Fibroblast of lung (primary cell): ENCODE measurements around the gene RASA3. TPM values are rescaled to one million over a fixed set of nuclear protein-coding genes. Genes with fewer than 3 reads are reported as not detected.

Source experiments
- DNase-seq, 2 donors: peaks; one replicate each; pipeline versions ENCODE4 v3.0.0 to v3.0.0-alpha.2; 2010; ENCODE audit warnings: low read depth in 2 of 2
- H2AFZ ChIP-seq: 2 replicates; pipeline ENCODE4 v1.5.1; 2012; ENCODE audit warnings: low read length, control low read depth, inconsistent platforms
- H3K27ac ChIP-seq: 2 replicates; pipeline ENCODE4 v1.5.1; 2011; ENCODE audit warnings: low read length, control low read depth; ENCODE audit not compliant: insufficient read depth
- H3K27me3 ChIP-seq: 2 replicates; pipeline ENCODE4 v1.5.1; 2011; ENCODE audit warnings: mild to moderate bottlenecking, low read length; ENCODE audit not compliant: control insufficient read depth, insufficient read depth
- H3K36me3 ChIP-seq: 2 replicates; pipeline ENCODE4 v1.5.1; 2011; ENCODE audit warnings: low read length; ENCODE audit not compliant: control insufficient read depth, insufficient read depth
- H3K4me1 ChIP-seq: 2 replicates; pipeline ENCODE4 v1.5.1; 2011; ENCODE audit warnings: low read length; ENCODE audit not compliant: control insufficient read depth, insufficient read depth; ENCODE audit errors: extremely low read depth
- H3K4me2 ChIP-seq: 2 replicates; pipeline ENCODE4 v1.5.1; 2011; ENCODE audit warnings: low read length, control low read depth; ENCODE audit not compliant: insufficient read depth; ENCODE audit errors: extremely low read depth
- H3K4me3 ChIP-seq, 4 experiments: fragments of 200-600 bp in 1 of 4; sonication (generic) in 1 of 4; replicated peaks in 1 of 4; 2 replicates each; pipeline ENCODE4 v1.5.1; 2011 to 2016; ENCODE audit warnings: low read length in 4 of 4, low read depth in 3 of 4, mild to moderate bottlenecking in 3 of 4, control low read depth in 2 of 4, inconsistent platforms in 1 of 4, mixed read lengths in 1 of 4; ENCODE audit not compliant: insufficient read depth in 1 of 4; ENCODE audit errors: control extremely low read depth in 1 of 4
- H3K79me2 ChIP-seq: 2 replicates; pipeline ENCODE4 v1.5.1; 2012; ENCODE audit warnings: mild to moderate bottlenecking, low read length, inconsistent platforms; ENCODE audit not compliant: control insufficient read depth, insufficient read depth
- H3K9ac ChIP-seq: 2 replicates; pipeline ENCODE4 v1.5.1; 2011; ENCODE audit warnings: mild to moderate bottlenecking, low read length, control low read depth; ENCODE audit not compliant: insufficient read depth
- H3K9me3 ChIP-seq: 2 replicates; pipeline ENCODE4 v1.5.1; 2012; ENCODE audit warnings: low read depth, low read length; ENCODE audit not compliant: control insufficient read depth, insufficient read depth
- H4K20me1 ChIP-seq: 2 replicates; pipeline ENCODE4 v1.5.1; 2011; ENCODE audit warnings: low read length; ENCODE audit not compliant: control insufficient read depth, insufficient read depth; ENCODE audit errors: extremely low read depth
- CTCF ChIP-seq, 2 donors: IDR thresholded peaks in 1 of 2; conservative IDR thresholded peaks in 1 of 2; 1 replicate in 1 of 2; 2 replicates in 1 of 2; pipeline ENCODE4 v1.5.1; 2011 to 2012; ENCODE audit warnings: low read length in 2 of 2, control low read depth in 1 of 2, inconsistent platforms in 1 of 2, low read depth in 1 of 2, mild to moderate bottlenecking in 1 of 2
- EZH2 ChIP-seq: IDR thresholded peaks from 2 replicates; pipeline ENCODE4 v1.5.1; 2012; ENCODE audit warnings: low read length, control low read depth, mild to moderate bottlenecking; ENCODE audit errors: missing control alignments
- polyA plus RNA-seq, 2 donors: library from polyadenylated mRNA; depleted of rRNA in 1 of 2; stranded (reverse) in 1 of 2; unstranded in 1 of 2; fragments of >200 nt; gene quantifications; 2 replicates each; pipeline ENCODE4 v1.2.1, GENCODE V29; 2011 to 2012; ENCODE audit warnings: missing spikeins in 1 of 2
- total RNA-seq: library from RNA; depleted of rRNA; stranded (reverse); fragments of >200 nt; gene quantifications from 2 replicates; pipeline ENCODE4 v1.2.1, GENCODE V29; 2014

RASA3 gene
- total and polyA plus RNA-seq, 2 donors (not counting 1 experiment from before 2014, with no cell fraction given) = 26.6 to 31.1 TPM

GRCh38 chr13:114089341-114089740 lies 43.1 kb downstream of the RASA3 start:
- no peaks in the 10 kb centered on the region for H4K20me1 ChIP-seq
- DNase-seq = no peak

GRCh38 chr13:114088863-114089262 lies 43.6 kb downstream of the RASA3 start:
- H3K4me1 ChIP-seq = no peaks in the 10 kb centered on the region
- H3K79me2 ChIP-seq = peaks cover 61% of the 10 kb centered on the region
- no peaks in the 10 kb centered on the region for H4K20me1 ChIP-seq
- no peak overlapping the region for H2AFZ ChIP-seq
- H3K27ac ChIP-seq = no peak overlapping the region
- TF ChIP-seq EZH2 (no peak), CTCF (conservative IDR thresholded peaks at IDR 0.05 in 1 of 2, IDR thresholded peaks at IDR 0.05 in 1 of 2; ENCODE audit: low read depth in 1 of 2, low read length in 2 of 2) (no peak)
- no peaks in the 10 kb centered on the region for H3K9me3 ChIP-seq
- H3K4me3 ChIP-seq = no peak overlapping the region
- no peak overlapping the region for H3K9ac ChIP-seq
- H3K36me3 ChIP-seq = peaks cover 5% of the 10 kb centered on the region
- no peaks in the 10 kb centered on the region for H3K27me3 ChIP-seq
- no peak for DNase-seq
- H3K4me2 ChIP-seq = no peak overlapping the region

More at GRCh38 chr13:114089341-114089740, 43.1 kb downstream of the RASA3 start:
- peaks cover 66% of the 10 kb centered on the region for H3K79me2 ChIP-seq
- H3K4me1 ChIP-seq = no peaks in the 10 kb centered on the region
- peaks cover 5% of the 10 kb centered on the region for H3K36me3 ChIP-seq
- no peaks in the 10 kb centered on the region for H3K9me3 ChIP-seq
- H3K4me3 ChIP-seq = no peak overlapping the region
- TF ChIP-seq EZH2 (no peak), CTCF (conservative IDR thresholded peaks at IDR 0.05 in 1 of 2, IDR thresholded peaks at IDR 0.05 in 1 of 2; ENCODE audit: low read depth in 1 of 2, low read length in 2 of 2) (no peak)
- no peak overlapping the region for H3K4me2 ChIP-seq
- no peaks in the 10 kb centered on the region for H3K27me3 ChIP-seq
- no peak overlapping the region for H2AFZ ChIP-seq
- no peak overlapping the region for H3K27ac ChIP-seq
- H3K9ac ChIP-seq = no peak overlapping the region

DNA sequence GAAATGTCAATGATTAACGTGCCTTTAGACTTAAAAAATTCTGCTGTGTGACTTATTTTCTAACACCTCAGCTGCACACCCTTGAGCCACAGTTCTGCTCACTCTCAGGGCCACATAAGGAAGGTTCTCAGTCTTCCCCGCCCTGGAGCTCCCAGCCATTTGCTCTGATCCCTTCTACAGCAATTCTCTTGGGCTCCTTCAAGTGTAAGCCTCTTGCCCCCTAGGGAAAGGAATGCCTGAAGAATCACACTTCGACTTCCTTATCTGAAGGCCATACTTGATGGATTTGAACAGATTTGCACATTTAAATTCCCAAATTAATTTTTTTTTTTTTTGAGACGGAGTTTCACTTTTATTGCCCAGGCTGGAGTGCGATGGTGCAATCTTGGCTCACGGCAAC lies 44.2 kb downstream of the RASA3 start:
- Histone ChIP-seq H3K27ac (no peak overlapping the region), H3K4me3 (no peak overlapping the region), H3K79me2 (peaks cover 57% of the 10 kb centered on the region)

More for the DNA sequence above, 44.2 kb downstream of the RASA3 start:
- no peaks in the 10 kb centered on the region for H4K20me1 ChIP-seq
- TF ChIP-seq EZH2 (no peak), CTCF (conservative IDR thresholded peaks at IDR 0.05 in 1 of 2, IDR thresholded peaks at IDR 0.05 in 1 of 2; ENCODE audit: low read depth in 1 of 2, low read length in 2 of 2) (no peak)
- H3K4me1 ChIP-seq = no peaks in the 10 kb centered on the region
- H3K36me3 ChIP-seq = peaks cover 5% of the 10 kb centered on the region
- no peak overlapping the region for H2AFZ ChIP-seq
- no peak for DNase-seq
- H3K27me3 ChIP-seq = no peaks in the 10 kb centered on the region
- no peak overlapping the region for H3K9ac ChIP-seq
- no peak overlapping the region for H3K4me2 ChIP-seq
- no peaks in the 10 kb centered on the region for H3K9me3 ChIP-seq
